CD4-positive, alpha-beta memory T cell (primary cell): ENCODE data around the gene HSPA12A. TPM values are rescaled to one million over a fixed set of nuclear protein-coding genes. Genes with fewer than 3 reads are reported as not detected.

Experiments
- CTCF ChIA-PET: fragments of 350-600 bp; sonication (Branson Sonifier 250); formaldehyde crosslinking; loops from one replicate; lab custom pipeline; 2021; ENCODE audit warnings: inconsistent platforms; ENCODE audit not compliant: partially characterized antibody; lab: Charles Lee
- POLR2A ChIA-PET: fragments of 350-600 bp; sonication (Branson Sonifier 250); formaldehyde crosslinking; loops from one replicate; lab custom pipeline; 2021; ENCODE audit not compliant: partially characterized antibody; lab: Charles Lee
- DNase-seq, 5 donors: peaks; one replicate each; pipeline versions ENCODE4 v3.0.0 to v3.0.0-alpha.2; 2020 to 2022; ENCODE audit warnings: mixed read lengths in 1 of 5
- H3K27ac ChIP-seq: one replicate; pipeline ENCODE4 v1.7.0; 2013; ENCODE audit warnings: low read depth, low read length
- H3K27me3 ChIP-seq: 2 replicates; pipeline ENCODE4 v1.7.0; 2013; ENCODE audit warnings: mild to moderate bottlenecking, low read length, moderate library complexity; ENCODE audit not compliant: insufficient read depth
- H3K36me3 ChIP-seq: 2 replicates; pipeline ENCODE4 v1.7.0; 2013; ENCODE audit warnings: mild to moderate bottlenecking, low read length, moderate library complexity; ENCODE audit not compliant: insufficient read depth
- H3K4me1 ChIP-seq: 2 replicates; pipeline ENCODE4 v1.7.0; 2013; ENCODE audit warnings: mild to moderate bottlenecking, low read length, moderate library complexity; ENCODE audit not compliant: insufficient read depth
- H3K4me3 ChIP-seq, 2 donors: one replicate each; pipeline ENCODE4 v1.7.0; 2013; ENCODE audit warnings: low read length in 2 of 2, mild to moderate bottlenecking in 1 of 2
- H3K9me3 ChIP-seq, 2 donors: one replicate each; pipeline ENCODE4 v1.7.0; 2013; ENCODE audit warnings: low read length in 2 of 2, control low read depth in 1 of 2; ENCODE audit not compliant: control insufficient read depth in 1 of 2
- H3K27ac Mint-ChIP-seq, 7 donors: one replicate each; pipeline ENCODE4 v1.8.0; 2020 to 2021; ENCODE audit warnings: mixed read lengths in 7 of 7, mild to moderate bottlenecking in 6 of 7, inconsistent platforms in 3 of 7, moderate library complexity in 3 of 7
- H3K27me3 Mint-ChIP-seq, 2 donors: one replicate each; pipeline ENCODE4 v1.8.0; 2020 to 2021; ENCODE audit warnings: mixed read lengths in 2 of 2
- H3K36me3 Mint-ChIP-seq, 2 donors: one replicate each; pipeline ENCODE4 v1.8.0; 2020 to 2021; ENCODE audit warnings: mixed read lengths in 2 of 2, inconsistent platforms in 1 of 2, mild to moderate bottlenecking in 1 of 2
- H3K4me1 Mint-ChIP-seq, 4 donors: one replicate each; pipeline ENCODE4 v1.8.0; 2020 to 2021; ENCODE audit warnings: mixed read lengths in 4 of 4, mild to moderate bottlenecking in 1 of 4
- H3K4me3 Mint-ChIP-seq, 8 donors: one replicate each; pipeline ENCODE4 v1.8.0; 2020 to 2021; ENCODE audit warnings: mixed read lengths in 8 of 8, mild to moderate bottlenecking in 7 of 8, moderate library complexity in 6 of 8, inconsistent platforms in 3 of 8
- H3K9me3 Mint-ChIP-seq, 8 donors: one replicate each; pipeline ENCODE4 v1.8.0; 2020 to 2021; ENCODE audit warnings: mixed read lengths in 8 of 8, mild to moderate bottlenecking in 5 of 8, inconsistent platforms in 3 of 8, moderate library complexity in 1 of 8
- intact Hi-C: fragments of 100-400 bp; cut with micrococcal nuclease; formaldehyde crosslinking; loops from one replicate; pipeline ENCODE4 v1.15.1; 2023
- polyA plus RNA-seq, 2 donors: library from polyadenylated mRNA; unstranded; fragments of 300-500 nt; fragmentation: Illumina TruSeq; gene quantifications; one replicate each; pipeline ENCODE4 v1.2.3, GENCODE V29; 2021
- total RNA-seq, 2 experiments: library from RNA; stranded (reverse); gene quantifications; one replicate each; pipeline ENCODE4 v1.2.3, GENCODE V29; 2021

Gene HSPA12A
- total and polyA plus RNA-seq, 4 experiments from 2014 or later: 0.14 to 0.64 (median 0.36) TPM; not detected in 1

DNA sequence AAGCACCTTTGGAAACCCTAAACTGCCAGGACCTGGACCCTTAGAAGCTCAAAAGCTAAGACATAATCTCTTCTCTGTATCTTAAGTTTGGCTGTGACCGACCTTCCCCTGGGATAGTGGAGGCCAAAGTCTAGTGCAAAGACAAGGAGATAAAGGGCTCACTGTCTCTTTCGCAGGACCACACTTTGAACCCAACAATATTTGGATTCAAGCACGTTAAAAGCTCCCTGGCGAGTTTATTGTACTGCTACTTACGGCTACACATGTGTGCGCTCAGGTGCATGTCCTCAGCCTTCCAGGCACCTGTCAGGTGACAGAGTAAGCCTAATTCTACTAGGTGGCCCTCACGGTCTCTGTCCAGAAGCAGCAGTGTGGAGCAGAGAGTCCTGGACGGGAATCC, 65.7 kb downstream of the HSPA12A start:
- no peak overlapping the region for H3K27ac ChIP-seq
- peaks cover 0 to 12% of the 10 kb centered on the region in 2 donors for H3K27me3 Mint-ChIP-seq
- no peaks in the 10 kb centered on the region for H3K9me3 ChIP-seq
- H3K36me3 Mint-ChIP-seq: no peaks in the 10 kb centered on the region
- peaks cover 0 to 2% (median 0%) of the 10 kb centered on the region in 8 donors for H3K9me3 Mint-ChIP-seq
- no peaks in the 10 kb centered on the region for H3K4me1 Mint-ChIP-seq
- no peak overlapping the region for H3K27ac Mint-ChIP-seq
- H3K4me3 Mint-ChIP-seq: no peak overlapping the region
- ChIA-PET POLR2A (no interaction called here), CTCF (interaction anchor here (1.4 to 2.3 kb wide), 2 partner anchors 111 kb away, joined by 6 to 8 read pairs; no protein-coding TSS in a partner anchor)
- no peak overlapping the region for H3K4me3 ChIP-seq
- H3K4me1 ChIP-seq: no peaks in the 10 kb centered on the region
- no peaks in the 10 kb centered on the region for H3K36me3 ChIP-seq
- no peak for DNase-seq
- no peaks in the 10 kb centered on the region for H3K27me3 ChIP-seq
- intact Hi-C loops: no loop called here

DNA sequence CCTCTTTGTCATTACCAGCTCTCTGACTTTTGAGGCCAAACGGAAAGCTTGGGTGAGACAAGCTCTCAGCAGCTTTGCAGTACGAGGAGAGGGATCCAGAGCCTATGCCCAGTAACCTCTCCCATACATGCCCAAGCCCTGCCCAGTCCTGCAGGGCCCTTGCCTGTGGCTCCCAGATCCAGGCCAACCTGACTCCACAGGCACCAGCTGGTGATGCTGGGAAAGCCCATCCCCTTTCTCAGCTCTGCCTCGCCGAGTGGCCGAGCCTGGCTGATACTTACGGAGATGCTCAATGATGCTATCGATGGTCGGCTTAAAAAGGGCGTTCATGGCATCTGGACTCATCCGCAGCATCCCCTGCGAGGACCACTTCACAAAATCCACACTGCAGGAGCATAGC, 66.2 kb downstream of the HSPA12A start:
- Histone ChIP-seq H3K27me3 (no peaks in the 10 kb centered on the region), H3K4me1 (no peaks in the 10 kb centered on the region), H3K9me3 (no peaks in the 10 kb centered on the region), H3K27ac (no peak overlapping the region), H3K36me3 (no peaks in the 10 kb centered on the region), H3K4me3 (no peak overlapping the region)
- Mint-ChIP-seq H3K4me3 (no peak overlapping the region), H3K4me1 (no peaks in the 10 kb centered on the region), H3K27me3 (peaks cover 0 to 17% of the 10 kb centered on the region in 2 donors), H3K27ac (no peak overlapping the region), H3K36me3 (no peaks in the 10 kb centered on the region), H3K9me3 (peaks cover 0 to 2% (median 0%) of the 10 kb centered on the region in 8 donors)
- DNase-seq: no peak
- intact Hi-C loops: no loop called here
- CTCF ChIA-PET: interaction anchor here (1.3 to 1.4 kb wide), 2 partner anchors 10 to 112 kb away, joined by 3 to 6 read pairs; no protein-coding TSS in a partner anchor
- POLR2A ChIA-PET: no interaction called here

DNA sequence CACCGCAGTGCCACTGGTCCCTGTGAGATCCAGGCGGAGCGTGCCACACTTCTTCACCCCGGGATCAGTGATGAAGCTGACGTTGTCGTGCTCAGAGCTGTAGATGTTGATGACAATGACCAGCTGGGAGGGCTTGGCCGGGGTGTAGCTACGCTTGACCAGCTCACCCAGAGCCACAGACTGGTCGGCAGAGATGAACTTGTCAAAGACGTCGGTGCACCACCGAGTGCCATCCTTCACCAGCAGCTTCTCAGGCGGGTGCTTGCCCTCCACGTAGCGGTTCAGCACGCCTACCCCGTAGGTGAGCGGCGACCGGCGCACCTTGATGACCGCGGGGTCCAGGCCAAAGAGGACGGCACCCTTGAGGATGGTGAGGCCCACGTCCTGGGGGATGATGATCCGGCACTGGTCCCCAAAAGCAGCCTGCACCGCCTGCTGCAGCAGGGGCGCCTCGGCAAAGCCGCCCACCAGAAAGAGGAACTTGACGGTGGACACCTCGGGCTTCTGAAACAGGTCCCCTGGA, 67.4 kb downstream of the HSPA12A start:
- H3K4me1 Mint-ChIP-seq: no peaks in the 10 kb centered on the region
- H3K9me3 ChIP-seq: no peaks in the 10 kb centered on the region
- H3K27ac ChIP-seq: no peak overlapping the region
- ChIA-PET POLR2A (no interaction called here), CTCF (interaction anchor here (1.3 kb wide), 1 partner anchor 12 kb away, joined by 3 read pairs; no protein-coding TSS in a partner anchor)
- H3K27me3 Mint-ChIP-seq: peaks cover 5 to 24% of the 10 kb centered on the region in 2 donors
- intact Hi-C loops: no loop called here
- no peak overlapping the region for H3K4me3 ChIP-seq
- H3K4me1 ChIP-seq: no peaks in the 10 kb centered on the region
- no peak overlapping the region for H3K4me3 Mint-ChIP-seq
- no peak overlapping the region for H3K27ac Mint-ChIP-seq
- no peaks in the 10 kb centered on the region for H3K27me3 ChIP-seq
- no peaks in the 10 kb centered on the region for H3K36me3 Mint-ChIP-seq
- DNase-seq: no peak
- H3K36me3 ChIP-seq: no peaks in the 10 kb centered on the region
- H3K9me3 Mint-ChIP-seq: peaks cover 0 to 3% (median 0%) of the 10 kb centered on the region in 8 donors

DNA sequence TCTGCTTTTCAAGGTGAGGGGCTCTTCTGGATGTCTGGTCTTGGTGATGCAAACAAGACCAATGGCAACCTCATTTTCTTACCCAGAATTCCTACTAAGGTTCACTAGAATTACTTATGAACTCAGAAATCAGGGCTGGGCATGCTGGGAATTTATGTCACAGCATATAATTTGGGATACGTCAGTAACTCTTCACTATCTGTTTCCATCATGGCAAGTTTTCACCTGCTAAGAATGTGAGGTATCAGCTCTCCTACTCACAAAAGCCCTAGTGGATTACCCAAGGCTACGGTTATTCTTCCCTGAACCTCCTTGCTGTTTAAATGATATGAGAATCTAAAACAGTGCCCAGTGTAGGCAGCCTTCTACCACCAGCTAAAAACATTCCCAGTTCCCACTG, 68.5 kb downstream of the HSPA12A start:
- Histone ChIP-seq H3K4me1 (no peaks in the 10 kb centered on the region), H3K27ac (no peak overlapping the region), H3K27me3 (no peaks in the 10 kb centered on the region), H3K9me3 (no peaks in the 10 kb centered on the region), H3K4me3 (no peak overlapping the region), H3K36me3 (no peaks in the 10 kb centered on the region)
- Mint-ChIP-seq H3K27me3 (peaks cover 12 to 29% of the 10 kb centered on the region in 2 donors), H3K36me3 (no peaks in the 10 kb centered on the region), H3K9me3 (peaks cover 0 to 3% (median 0%) of the 10 kb centered on the region in 8 donors), H3K4me1 (no peaks in the 10 kb centered on the region), H3K4me3 (no peak overlapping the region), H3K27ac (no peak overlapping the region)
- intact Hi-C loops: no loop called here
- ChIA-PET CTCF (no interaction called here), POLR2A (no interaction called here)
- no peak for DNase-seq

DNA sequence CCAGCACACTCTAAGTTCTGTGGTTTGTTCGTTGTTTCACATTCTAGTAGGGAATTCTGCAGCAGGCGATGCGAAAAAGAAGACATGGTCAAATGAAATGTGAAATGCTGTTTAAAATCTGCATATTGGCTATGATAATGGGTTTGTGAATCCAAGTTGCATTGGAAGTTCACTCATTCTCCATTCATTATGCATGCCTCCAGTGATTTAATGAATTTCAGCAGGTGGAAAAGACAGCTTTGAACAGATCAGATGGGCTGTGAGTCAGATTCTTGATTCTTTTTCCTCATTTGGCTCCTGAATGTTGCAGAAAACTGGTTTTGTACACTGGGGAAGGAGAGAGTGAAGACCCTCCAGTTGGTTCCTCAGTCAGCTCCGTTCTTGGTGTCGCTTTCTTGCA, 69.5 kb downstream of the HSPA12A start:
- no peaks in the 10 kb centered on the region for H3K27me3 ChIP-seq
- Mint-ChIP-seq H3K27ac (no peak overlapping the region), H3K36me3 (no peaks in the 10 kb centered on the region), H3K27me3 (peaks cover 12 to 33% of the 10 kb centered on the region in 2 donors), H3K4me1 (no peaks in the 10 kb centered on the region), H3K4me3 (no peak overlapping the region), H3K9me3 (peaks cover 0 to 3% (median 0%) of the 10 kb centered on the region in 8 donors)
- no peak for DNase-seq
- H3K4me1 ChIP-seq: no peaks in the 10 kb centered on the region
- no peaks in the 10 kb centered on the region for H3K36me3 ChIP-seq
- ChIA-PET POLR2A (no interaction called here), CTCF (no interaction called here)
- no peak overlapping the region for H3K4me3 ChIP-seq
- intact Hi-C loops: no loop called here
- H3K9me3 ChIP-seq: no peaks in the 10 kb centered on the region
- no peak overlapping the region for H3K27ac ChIP-seq

DNA sequence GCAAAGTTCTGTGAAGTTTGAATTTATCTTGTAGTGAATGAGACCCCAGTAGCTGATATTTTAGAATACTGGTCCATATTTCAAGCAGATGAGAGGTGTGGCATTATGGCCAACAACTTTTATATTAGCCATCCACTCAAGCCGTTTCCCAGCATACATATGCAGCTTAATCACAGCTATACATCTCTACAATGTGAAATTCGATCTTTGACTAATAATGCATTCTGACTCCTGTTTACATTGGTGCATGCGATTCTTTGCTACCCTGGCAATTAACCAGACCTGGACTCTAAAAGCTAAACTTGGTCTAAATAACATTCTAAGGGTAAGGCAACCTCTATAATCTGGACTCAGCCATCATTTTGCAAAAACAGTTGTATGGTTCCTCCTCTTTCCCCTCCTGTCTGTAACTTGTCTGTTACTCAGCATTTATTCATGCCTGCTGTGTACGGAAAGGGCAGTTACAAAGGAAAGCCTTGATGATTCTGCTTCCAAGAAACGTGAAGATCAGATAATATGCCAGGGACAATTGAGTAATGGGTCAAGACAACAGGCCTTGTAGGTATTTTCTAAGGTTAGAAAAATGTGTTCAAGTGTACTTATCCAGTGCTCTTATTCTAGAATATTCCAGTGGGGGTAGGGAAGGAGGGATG, 71.0 kb downstream of the HSPA12A start:
- peaks cover 12 to 31% of the 10 kb centered on the region in 2 donors for H3K27me3 Mint-ChIP-seq
- ChIA-PET POLR2A (no interaction called here), CTCF (interaction anchor here (1.0 to 1.2 kb wide), 2 partner anchors 10 to 11 kb away, joined by 3 read pairs; no protein-coding TSS in a partner anchor)
- H3K36me3 ChIP-seq: no peaks in the 10 kb centered on the region
- peaks cover 0 to 8% (median 0%) of the 10 kb centered on the region in 8 donors for H3K9me3 Mint-ChIP-seq
- no peak for DNase-seq
- H3K4me3 Mint-ChIP-seq: no peak overlapping the region
- H3K9me3 ChIP-seq: no peaks in the 10 kb centered on the region
- H3K27ac ChIP-seq: no peak overlapping the region
- intact Hi-C loops: no loop called here
- no peaks in the 10 kb centered on the region for H3K4me1 ChIP-seq
- no peaks in the 10 kb centered on the region for H3K27me3 ChIP-seq
- no peak overlapping the region for H3K4me3 ChIP-seq
- no peaks in the 10 kb centered on the region for H3K4me1 Mint-ChIP-seq
- no peaks in the 10 kb centered on the region for H3K36me3 Mint-ChIP-seq
- no peak overlapping the region for H3K27ac Mint-ChIP-seq

DNA sequence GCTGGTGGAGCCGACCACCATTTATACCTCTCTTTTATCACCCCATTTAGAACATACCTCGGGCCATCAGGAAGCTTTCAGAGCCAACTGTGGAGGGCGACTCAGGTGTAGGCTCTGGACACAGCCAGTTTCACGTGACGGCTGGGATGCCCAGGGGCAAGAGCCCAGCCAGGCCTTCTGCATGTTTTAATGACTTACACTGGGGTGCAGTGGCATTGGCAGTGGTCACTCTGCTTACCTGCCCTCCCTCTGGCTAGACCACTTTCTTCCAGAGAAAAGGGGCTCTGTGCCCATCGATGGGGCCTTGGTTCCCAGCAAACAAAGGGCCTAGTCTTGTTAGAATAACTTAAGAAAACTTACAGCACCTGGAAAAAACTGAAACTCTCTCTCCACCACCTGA, 71.7 kb downstream of the HSPA12A start:
- DNase-seq: no peak
- no peaks in the 10 kb centered on the region for H3K36me3 Mint-ChIP-seq
- ChIA-PET CTCF (interaction anchor here (1.2 kb wide), 1 partner anchor 12 kb away, joined by 3 read pairs; no protein-coding TSS in a partner anchor), POLR2A (no interaction called here)
- H3K4me1 Mint-ChIP-seq: no peaks in the 10 kb centered on the region
- H3K4me3 Mint-ChIP-seq: peak overlapping the region in 1 of 8 donors; percentile 18
- H3K27me3 Mint-ChIP-seq: peaks cover 14 to 31% of the 10 kb centered on the region in 2 donors
- H3K4me1 ChIP-seq: no peaks in the 10 kb centered on the region
- H3K27ac Mint-ChIP-seq: peak overlapping the region in 1 of 7 donors; percentile 23
- H3K27ac ChIP-seq: no peak overlapping the region
- H3K9me3 Mint-ChIP-seq: peaks cover 0 to 8% (median 0%) of the 10 kb centered on the region in 8 donors
- no peaks in the 10 kb centered on the region for H3K36me3 ChIP-seq
- no peaks in the 10 kb centered on the region for H3K27me3 ChIP-seq
- no peaks in the 10 kb centered on the region for H3K9me3 ChIP-seq
- intact Hi-C loops: no loop called here
- no peak overlapping the region for H3K4me3 ChIP-seq
